Central memory CD8-positive, alpha-beta T cell (primary cell): Measurements from ENCODE around the gene STIMATE.

Experiments used
- ATAC-seq: fragments of 150-1000 bp; cut with Tn5 transposase; replicated peaks from 2 replicates; pipeline ENCODE4 v1.10.0; 2022; ENCODE audit warnings: mild to moderate bottlenecking, moderate FRiP score, moderate number of reproducible peaks; ENCODE audit not compliant: poor library complexity, severe bottlenecking; ENCODE audit errors: extremely low read depth
- DNase-seq, 2 donors: peaks; one replicate each; pipeline ENCODE4 v3.0.0; 2021; ENCODE audit warnings: low spot score in 2 of 2
- H3K27ac Mint-ChIP-seq: one replicate; pipeline ENCODE4 v1.8.0; 2022; ENCODE audit warnings: low read depth, mild to moderate bottlenecking, moderate library complexity, mixed read lengths
- H3K27me3 Mint-ChIP-seq: one replicate; pipeline ENCODE4 v1.8.0; 2022; ENCODE audit warnings: mixed read lengths
- H3K36me3 Mint-ChIP-seq: one replicate; pipeline ENCODE4 v1.8.0; 2022; ENCODE audit warnings: mild to moderate bottlenecking, moderate library complexity, mixed read lengths; ENCODE audit not compliant: insufficient read depth
- H3K4me1 Mint-ChIP-seq: one replicate; pipeline ENCODE4 v1.8.0; 2022; ENCODE audit warnings: mixed read lengths
- H3K4me3 Mint-ChIP-seq: one replicate; pipeline ENCODE4 v1.8.0; 2022; ENCODE audit warnings: mild to moderate bottlenecking, moderate library complexity, mixed read lengths
- H3K9me3 Mint-ChIP-seq: one replicate; pipeline ENCODE4 v1.8.0; 2022; ENCODE audit warnings: mixed read lengths

STIMATE gene

DNA sequence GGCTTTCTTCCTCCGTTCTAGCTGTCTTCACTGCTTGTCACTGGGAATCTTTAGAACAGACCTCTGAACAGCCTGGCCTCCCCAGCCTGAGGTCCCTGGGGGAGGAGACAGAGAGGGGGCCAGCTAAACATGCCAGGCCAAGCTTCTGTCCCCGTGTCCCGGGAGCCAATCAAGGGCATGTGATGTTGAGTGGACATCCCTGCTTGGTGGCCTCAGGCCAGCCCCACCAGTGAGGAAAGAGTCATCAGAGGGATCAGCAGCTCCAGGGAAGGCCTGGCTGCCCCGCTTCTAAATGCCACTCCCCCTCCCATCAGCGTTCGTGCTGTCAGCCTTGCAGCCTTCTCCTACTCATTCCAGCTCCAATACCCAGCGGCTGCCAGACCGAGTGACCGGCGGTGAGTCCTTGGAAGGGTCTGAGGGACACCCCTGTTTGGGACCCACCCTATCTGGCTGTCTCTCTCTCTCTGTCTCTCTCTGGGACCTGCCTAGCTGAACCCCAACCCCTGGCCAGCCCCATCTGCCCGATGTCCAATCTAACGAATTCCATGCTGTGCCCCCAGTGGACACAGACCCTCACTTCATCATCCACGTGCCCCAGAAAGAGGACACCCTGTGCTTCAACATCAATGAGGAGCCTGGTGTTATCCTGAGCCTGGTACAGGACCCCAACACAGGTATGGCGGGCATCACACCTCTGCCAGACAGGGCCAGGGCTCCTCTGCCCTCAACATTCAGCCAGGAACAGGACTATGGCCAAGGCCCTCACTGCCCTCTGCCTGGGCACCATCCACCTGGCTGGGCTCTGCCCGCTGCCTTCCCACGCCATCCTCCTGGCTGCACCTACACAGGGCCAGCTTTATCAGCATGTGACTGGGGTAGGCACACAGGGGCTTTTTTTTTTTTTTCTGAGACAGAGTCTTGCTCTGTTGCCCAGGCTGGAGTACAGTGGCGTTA is 109.4 kb downstream of the STIMATE start:
- no peak for DNase-seq
- Mint-ChIP-seq H3K4me1 (no peaks in the 10 kb centered on the region), H3K27me3 (peaks cover 1% of the 10 kb centered on the region), H3K4me3 (no peak overlapping the region), H3K9me3 (no peaks in the 10 kb centered on the region), H3K36me3 (no peaks in the 10 kb centered on the region), H3K27ac (no peak overlapping the region)
- ATAC-seq: no peak

DNA sequence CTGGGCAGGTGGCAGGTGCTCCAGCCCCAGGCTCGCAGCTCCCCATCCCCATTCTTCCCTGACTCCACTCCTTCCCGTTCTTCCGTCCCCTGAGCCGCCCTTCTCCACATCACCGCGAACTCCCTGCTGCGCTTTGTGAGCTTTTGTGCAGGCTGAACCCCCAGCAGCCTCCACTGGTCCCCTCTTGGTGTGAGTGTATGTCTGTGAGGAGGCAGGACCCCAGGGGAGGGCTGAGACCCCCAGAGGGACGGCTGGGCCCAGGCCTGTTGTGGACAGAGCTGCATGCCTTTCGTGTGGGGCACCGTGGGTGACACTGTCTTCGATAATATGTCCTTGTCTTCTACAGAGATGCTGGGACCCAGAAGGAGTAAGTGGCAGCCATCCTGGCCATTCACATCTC is 110.1 kb downstream of the STIMATE start:
- DNase-seq: no peak
- Mint-ChIP-seq H3K4me3 (no peak overlapping the region), H3K9me3 (no peaks in the 10 kb centered on the region), H3K27ac (no peak overlapping the region), H3K4me1 (no peaks in the 10 kb centered on the region), H3K27me3 (peaks cover 8% of the 10 kb centered on the region), H3K36me3 (no peaks in the 10 kb centered on the region)
- no peak for ATAC-seq
